H1 (cell line): Measurements from ENCODE around the gene LYRM7. TPM values are rescaled to one million over a fixed set of nuclear protein-coding genes. Genes with fewer than 3 reads are reported as not detected.

Source experiments
- CTCF ChIA-PET: fragments of 300-600 bp; sonication (Branson Sonifier 250); formaldehyde crosslinking; loops from one replicate; lab custom pipeline; 2021; ENCODE audit not compliant: partially characterized antibody; lab: Charles Lee
- POLR2A ChIA-PET: fragments of 300-600 bp; sonication (Branson Sonifier 250); formaldehyde crosslinking; loops from one replicate; lab custom pipeline; 2021; ENCODE audit warnings: inconsistent platforms; ENCODE audit not compliant: partially characterized antibody; lab: Charles Lee
- DNase-seq, 2 experiments: peaks; one replicate each; pipeline versions ENCODE4 v3.0.0 to v3.0.0-alpha.2; 2010 to 2022; ENCODE audit warnings: low spot score in 2 of 2, low read depth in 1 of 2, mixed read lengths in 1 of 2
- FAIRE-seq: peaks from 2 replicates; lab custom pipeline; 2011; peaks lifted over from hg19 to GRCh38; lab: Jason Lieb, UNC
- H2AFZ ChIP-seq: 2 replicates; pipeline ENCODE4 v1.8.1; 2012; ENCODE audit warnings: low read length, inconsistent platforms
- H2AK5ac ChIP-seq: 2 replicates; pipeline ENCODE4 v1.6.1; 2013; ENCODE audit warnings: low read depth, low read length
- H2BK120ac ChIP-seq: replicated peaks from 2 replicates; pipeline ENCODE3; 2013; ENCODE audit warnings: low read depth, low read length, inconsistent platforms
- H2BK12ac ChIP-seq: 2 replicates; pipeline ENCODE4 v1.6.1; 2013; ENCODE audit warnings: low read depth, low read length
- H2BK15ac ChIP-seq: 2 replicates; pipeline ENCODE4 v1.6.1; 2013; ENCODE audit warnings: low read length
- H2BK20ac ChIP-seq: 2 replicates; pipeline ENCODE4 v1.6.1; 2013; ENCODE audit warnings: low read length
- H2BK5ac ChIP-seq: 2 replicates; pipeline ENCODE4 v1.6.1; 2013; ENCODE audit warnings: low read depth, low read length
- H3K14ac ChIP-seq: 2 replicates; pipeline ENCODE4 v1.6.1; 2013; ENCODE audit warnings: inconsistent platforms; ENCODE audit not compliant: insufficient read length
- H3K18ac ChIP-seq: 2 replicates; pipeline ENCODE4 v1.6.1; 2013; ENCODE audit warnings: low read length; ENCODE audit errors: extremely low read depth
- H3K23ac ChIP-seq: 2 replicates; pipeline ENCODE4 v1.6.1; 2013; ENCODE audit warnings: inconsistent platforms; ENCODE audit not compliant: insufficient read length
- H3K23me2 ChIP-seq: 2 replicates; pipeline ENCODE4 v1.6.1; 2013; ENCODE audit warnings: low read depth, low read length
- H3K27ac ChIP-seq: 2 replicates; pipeline ENCODE4 v1.6.1; 2011; ENCODE audit warnings: low read depth, low read length, inconsistent platforms
- H3K27me3 ChIP-seq, 4 experiments: replicated peaks in 1 of 4; 1 replicate in 1 of 4; 2 replicates in 3 of 4; pipeline versions ENCODE4 v1.6.1 to v1.8.1; 2011 to 2013; ENCODE audit warnings: low read length in 3 of 4, mild to moderate bottlenecking in 3 of 4, inconsistent platforms in 2 of 4, mixed read lengths in 2 of 4, moderate library complexity in 1 of 4; ENCODE audit not compliant: control insufficient read depth in 3 of 4, insufficient read depth in 3 of 4; ENCODE audit errors: extremely low read depth in 1 of 4
- H3K36me3 ChIP-seq, 4 experiments: 2 replicates each; pipeline versions ENCODE4 v1.6.1 to v1.8.1; 2011 to 2013; ENCODE audit warnings: mild to moderate bottlenecking in 4 of 4, low read length in 3 of 4, moderate library complexity in 2 of 4, control low read depth in 1 of 4, inconsistent platforms in 1 of 4; ENCODE audit not compliant: insufficient read depth in 4 of 4, control insufficient read depth in 2 of 4
- H3K4ac ChIP-seq: replicated peaks from 2 replicates; pipeline ENCODE3; 2013; ENCODE audit warnings: low read length, low read depth, mixed read lengths, inconsistent platforms; ENCODE audit not compliant: insufficient read length
- H3K4me1 ChIP-seq, 4 experiments: replicated peaks in 1 of 4; 1 replicate in 1 of 4; 2 replicates in 3 of 4; pipeline versions ENCODE4 v1.6.1 to v1.8.1; 2011 to 2013; ENCODE audit warnings: low read length in 3 of 4, inconsistent platforms in 2 of 4, mixed read lengths in 1 of 4; ENCODE audit not compliant: insufficient read depth in 4 of 4, control insufficient read depth in 3 of 4
- H3K4me2 ChIP-seq, 2 experiments: 2 replicates each; pipeline versions ENCODE4 v1.6.1 to v1.8.1; 2011 to 2013; ENCODE audit warnings: low read depth in 2 of 2, low read length in 2 of 2, control low read depth in 1 of 2, inconsistent platforms in 1 of 2, mild to moderate bottlenecking in 1 of 2; ENCODE audit not compliant: insufficient read depth in 1 of 2
- H3K4me3 ChIP-seq, 4 experiments: fragments of 200-600, 300-600 bp in 1 of 4; sonication (generic), shearing (Covaris generic), sonication (Bioruptor Twin) in 1 of 4; 2 replicates each; pipeline versions ENCODE4 v1.5.1 to v1.8.1; 2011 to 2016; ENCODE audit warnings: low read length in 4 of 4, low read depth in 3 of 4, control low read depth in 2 of 4, inconsistent platforms in 2 of 4, mild to moderate bottlenecking in 2 of 4, mixed read lengths in 1 of 4, moderate library complexity in 1 of 4; ENCODE audit not compliant: insufficient read depth in 2 of 4; ENCODE audit errors: extremely low read depth in 1 of 4
- H3K56ac ChIP-seq: replicated peaks from 2 replicates; pipeline ENCODE3; 2013; ENCODE audit warnings: low read depth, mild to moderate bottlenecking, mixed read lengths, low read length, inconsistent platforms; ENCODE audit not compliant: insufficient read length
- H3K79me1 ChIP-seq: 2 replicates; pipeline ENCODE4 v1.6.1; 2013; ENCODE audit warnings: low read depth, low read length, control low read depth
- H3K79me2 ChIP-seq, 2 experiments: 2 replicates each; pipeline versions ENCODE4 v1.6.1 to v1.8.1; 2012 to 2013; ENCODE audit warnings: low read length in 2 of 2, mild to moderate bottlenecking in 2 of 2, inconsistent platforms in 1 of 2; ENCODE audit not compliant: insufficient read depth in 2 of 2, control insufficient read depth in 1 of 2
- H3K9ac ChIP-seq, 4 experiments: replicated peaks in 1 of 4; 1 replicate in 1 of 4; 2 replicates in 3 of 4; pipeline versions ENCODE4 v1.6.1 to v1.8.1; 2011 to 2013; ENCODE audit warnings: low read depth in 3 of 4, low read length in 3 of 4, control low read depth in 2 of 4, mild to moderate bottlenecking in 2 of 4, moderate library complexity in 2 of 4, inconsistent platforms in 1 of 4; ENCODE audit errors: extremely low read depth in 1 of 4
- H3K9me3 ChIP-seq, 2 experiments: 2 replicates each; pipeline versions ENCODE4 v1.6.1 to v1.8.1; 2012 to 2013; ENCODE audit warnings: mild to moderate bottlenecking in 2 of 2, moderate library complexity in 2 of 2, control low read depth in 1 of 2, inconsistent platforms in 1 of 2, low read depth in 1 of 2, low read length in 1 of 2, mixed read lengths in 1 of 2; ENCODE audit not compliant: insufficient read depth in 2 of 2
- H4K20me1 ChIP-seq, 2 experiments: replicated peaks in 1 of 2; 2 replicates each; pipeline versions ENCODE3 to v1.8.1; 2011 to 2013; ENCODE audit warnings: inconsistent platforms in 2 of 2, low read length in 2 of 2, mild to moderate bottlenecking in 1 of 2; ENCODE audit not compliant: insufficient read depth in 2 of 2, control insufficient read depth in 1 of 2
- H4K5ac ChIP-seq: 2 replicates; pipeline ENCODE4 v1.6.1; 2013; ENCODE audit warnings: low read length, low read depth, mixed read lengths, inconsistent platforms; ENCODE audit not compliant: insufficient read length
- H4K8ac ChIP-seq: 2 replicates; pipeline ENCODE4 v1.8.0; 2013; ENCODE audit warnings: mild to moderate bottlenecking, moderate library complexity, low read length, inconsistent platforms; ENCODE audit not compliant: insufficient read depth; ENCODE audit errors: extremely low read depth
- H4K91ac ChIP-seq: replicated peaks from 2 replicates; pipeline ENCODE3; 2013; ENCODE audit warnings: low read length, mixed read lengths, inconsistent platforms; ENCODE audit not compliant: insufficient read length
- ASH2L ChIP-seq: fragments of 200-600, 300-600 bp; sonication (generic); IDR thresholded peaks from one replicate; pipeline ENCODE4 v1.7.1; 2017; ENCODE audit warnings: low read length
- ATF3 ChIP-seq: IDR thresholded peaks from 2 replicates; pipeline ENCODE4 v1.6.1; 2011; ENCODE audit warnings: low read depth, mild to moderate bottlenecking, low read length; ENCODE audit not compliant: insufficient read depth
- BCL11A ChIP-seq, 2 experiments: IDR thresholded peaks; one replicate each; pipeline ENCODE4 v1.6.1; 2011; ENCODE audit warnings: low read depth in 2 of 2, low read length in 2 of 2, mild to moderate bottlenecking in 2 of 2
- EGR1 ChIP-seq: IDR thresholded peaks from 2 replicates; pipeline ENCODE4 v1.6.1; 2011; ENCODE audit warnings: low read depth, low read length, borderline replicate concordance
- GTF2F1 ChIP-seq: IDR thresholded peaks from 2 replicates; pipeline ENCODE4 v1.6.1; 2012; ENCODE audit warnings: low read depth, low read length, improper control_type of control experiment, borderline replicate concordance
- KDM1A ChIP-seq: fragments of 200-600, 300-600 bp; sonication (generic); IDR thresholded peaks from 2 replicates; pipeline ENCODE4 v1.7.1; 2016; ENCODE audit warnings: mild to moderate bottlenecking, low read length, borderline replicate concordance
- KDM4A ChIP-seq: IDR thresholded peaks from one replicate; pipeline ENCODE4 v1.7.1; 2012; ENCODE audit warnings: low read depth, mild to moderate bottlenecking, moderate library complexity, low read length, inconsistent platforms; ENCODE audit not compliant: severe bottlenecking
- MAFK ChIP-seq: IDR thresholded peaks from 2 replicates; pipeline ENCODE4 v1.6.1; 2012; ENCODE audit warnings: low read depth, mild to moderate bottlenecking, improper control_type of control experiment, low read length
- PHF8 ChIP-seq: fragments of 200-600 bp; sonication (generic); conservative IDR thresholded peaks from 2 replicates; pipeline ENCODE4 v1.7.1; 2012; ENCODE audit warnings: low read depth, mild to moderate bottlenecking, inconsistent platforms, low read length, moderate library complexity
- POLR2AphosphoS5 ChIP-seq: IDR thresholded peaks from 2 replicates; pipeline ENCODE4 v1.6.1; 2011; ENCODE audit warnings: low read depth, low read length
- RBBP5 ChIP-seq: IDR thresholded peaks from 2 replicates; pipeline ENCODE4 v1.7.1; 2012; ENCODE audit warnings: low read depth, mild to moderate bottlenecking, inconsistent platforms, low read length, moderate library complexity, borderline replicate concordance
- SUZ12 ChIP-seq: fragments of 200-600 bp; sonication (generic); IDR thresholded peaks from 2 replicates; pipeline ENCODE4 v1.6.1; 2012; ENCODE audit warnings: mild to moderate bottlenecking, inconsistent platforms, low read length, moderate library complexity, mixed read lengths
- TAF7 ChIP-seq: optimal IDR thresholded peaks from 2 replicates; pipeline ENCODE3; 2011; ENCODE audit warnings: low read depth, mild to moderate bottlenecking, inconsistent platforms, low read length, moderate library complexity, borderline replicate concordance
- TCF12 ChIP-seq: IDR thresholded peaks from 2 replicates; pipeline ENCODE4 v1.6.1; 2011; ENCODE audit warnings: low read depth, mild to moderate bottlenecking, low read length
- YY1 ChIP-seq: IDR thresholded peaks from 2 replicates; pipeline ENCODE4 v1.6.1; 2011; ENCODE audit warnings: low read depth, mild to moderate bottlenecking, low read length
- ZNF274 ChIP-seq: IDR thresholded peaks from 2 replicates; pipeline ENCODE4 v1.7.0; 2012; ENCODE audit warnings: low read length, borderline replicate concordance; ENCODE audit errors: extremely low read depth
- polyA plus RNA-seq, 7 experiments: library from polyadenylated mRNA; depleted of rRNA in 3 of 7; stranded (reverse) in 5 of 7; unstranded in 2 of 7; fragments of >200 nt in 5 of 7; fragments of 200-250 nt in 2 of 7; gene quantifications; 1 replicate in 5 of 7; 2 replicates in 1 of 7; 4 replicates in 1 of 7; pipeline versions ENCODE4 v1.2.1 to v1.2.3, GENCODE V29; 2011 to 2013; ENCODE audit warnings: missing spikeins in 2 of 7, mixed read lengths in 2 of 7
- total RNA-seq: library from RNA; stranded (reverse); fragmentation: NEBNext Ultra II Directional; extraction: Animal tissue kit (Norgen Biotek cat#: 25700); gene quantifications from 2 replicates; pipeline ENCODE4 v1.2.1, GENCODE V29; 2021

The LYRM7 gene
- total and polyA plus RNA-seq, 2 of the 8 experiments (the other 6 are each of a cell fraction or from before 2014, with no cell fraction given) = 1.9 to 12.6 TPM

GRCh38 chr5:131222731-131223130, 52.0 kb downstream of the LYRM7 start:
- Histone ChIP-seq H3K23me2 (no peaks in the 10 kb centered on the region), H3K56ac (no peak overlapping the region), H3K14ac (no peak overlapping the region), H3K4ac (no peak overlapping the region), H2AK5ac (no peak overlapping the region), H2BK15ac (no peak overlapping the region), H4K8ac (no peak overlapping the region), H2BK12ac (no peak overlapping the region), H2BK120ac (no peak overlapping the region), H3K79me1 (no peaks in the 10 kb centered on the region), H3K4me2 (no peak overlapping the region), H4K20me1 (no peaks in the 10 kb centered on the region), H3K27ac (no peak overlapping the region), H4K5ac (no peak overlapping the region), H3K23ac (no peak overlapping the region), H3K9me3 (no peaks in the 10 kb centered on the region), H2BK5ac (no peak overlapping the region), H2AFZ (no peak overlapping the region), H3K4me1 (no peaks in the 10 kb centered on the region), H4K91ac (no peak overlapping the region), H3K18ac (no peak overlapping the region), H3K36me3 (no peaks in the 10 kb centered on the region), H3K79me2 (no peaks in the 10 kb centered on the region), H3K4me3 (no peak overlapping the region), H3K9ac (no peak overlapping the region), H3K27me3 (no peaks in the 10 kb centered on the region; a peak in 1 of 7 replicates), H2BK20ac (no peak overlapping the region)
- DNase-seq = no peak
- ChIA-PET POLR2A (no interaction called here), CTCF (interaction anchor here (0.8 to 1.3 kb wide), 2 partner anchors 8 to 159 kb away, joined by 3 read pairs; no protein-coding TSS in a partner anchor)
- no peak for FAIRE-seq
- no peak for TF ChIP-seq RBBP5
- TF ChIP-seq POLR2AphosphoS5 = no peak
- TF ChIP-seq EGR1 = no peak
- no peak for TF ChIP-seq MAFK
- TF ChIP-seq BCL11A (IDR thresholded peaks at IDR 0.05; ENCODE audit: low read depth in 2 of 2, low read length in 2 of 2) = no peak
- TF ChIP-seq KDM4A = no peak
- TF ChIP-seq ATF3 = no peak
- no peak for TF ChIP-seq GTF2F1
- TF ChIP-seq ZNF274 = no peak
- no peak for TF ChIP-seq KDM1A
- no peak for TF ChIP-seq ASH2L
- TF ChIP-seq SUZ12 = no peak
- no peak for TF ChIP-seq TCF12
- no peak for TF ChIP-seq TAF7
- TF ChIP-seq YY1 = no peak
- TF ChIP-seq PHF8 = no peak
